GM19193 (cell line): ENCODE results near the gene DNAL1.

Source experiments
- POLR2A ChIP-seq: IDR thresholded peaks from 4 replicates; pipeline ENCODE4 v1.6.1; 2011; ENCODE audit not compliant: insufficient read depth, insufficient read length; ENCODE audit errors: extremely low read depth

Gene DNAL1

GRCh38 chr14:73713206-73713802 lies 68.5 kb downstream of the DNAL1 start:
- no peak for TF ChIP-seq POLR2A

GRCh38 chr14:73713803-73714655 lies 69.2 kb downstream of the DNAL1 start, which contains the start of gene PNMA1:
TSS of gene PNMA1 (minus strand) at chr14:73714384. CDS start at chr14:73713639, 745 bp downstream.
- TF ChIP-seq POLR2A: peak; percentile 56

- no peak for TF ChIP-seq POLR2A
These were observed 69.9 kb downstream of the DNAL1 start for GRCh38 chr14:73714656-73715081.

GRCh38 chr14:73715707-73716106 lies 70.9 kb downstream of the DNAL1 start:
- no peak for TF ChIP-seq POLR2A

- TF ChIP-seq POLR2A: no peak
These were observed 72.5 kb downstream of the DNAL1 start for GRCh38 chr14:73717266-73717665.

- TF ChIP-seq POLR2A: no peak
These were observed 73.1 kb downstream of the DNAL1 start for GRCh38 chr14:73717711-73718417.

GRCh38 chr14:73718418-73719251 lies 73.8 kb downstream of the DNAL1 start:
- no peak for TF ChIP-seq POLR2A

- no peak for TF ChIP-seq POLR2A
These were observed 74.6 kb downstream of the DNAL1 start for GRCh38 chr14:73719361-73719760.

- TF ChIP-seq POLR2A: no peak
These were observed 75.0 kb downstream of the DNAL1 start for GRCh38 chr14:73719791-73720190.

GRCh38 chr14:73720636-73721035 lies 75.8 kb downstream of the DNAL1 start:
- no peak for TF ChIP-seq POLR2A

- no peak for TF ChIP-seq POLR2A
These were observed 76.5 kb downstream of the DNAL1 start for GRCh38 chr14:73721101-73721821.

GRCh38 chr14:73722581-73722980 lies 77.8 kb downstream of the DNAL1 start:
- no peak for TF ChIP-seq POLR2A

- TF ChIP-seq POLR2A: no peak
These were observed 78.6 kb downstream of the DNAL1 start for GRCh38 chr14:73723406-73723796.
